UCSD-AML1 (cell line): ENCODE measurements around the gene SPATA18.
"Not testable (repeated sequence)": the region's sequence is repeated elsewhere in the genome, so short reads cannot be mapped to it uniquely, and the experiment has no call there.

ENCODE experiments used
- DNase-seq: peaks from one replicate; lab custom pipeline; 2025; ENCODE audit not compliant: unreplicated experiment; lab: John Stamatoyannopoulos, UW

The SPATA18 gene

GRCh38 chr4:52051615-52052474 is 741 bp downstream of the SPATA18 start:
- DNase-seq: no peak

DNA sequence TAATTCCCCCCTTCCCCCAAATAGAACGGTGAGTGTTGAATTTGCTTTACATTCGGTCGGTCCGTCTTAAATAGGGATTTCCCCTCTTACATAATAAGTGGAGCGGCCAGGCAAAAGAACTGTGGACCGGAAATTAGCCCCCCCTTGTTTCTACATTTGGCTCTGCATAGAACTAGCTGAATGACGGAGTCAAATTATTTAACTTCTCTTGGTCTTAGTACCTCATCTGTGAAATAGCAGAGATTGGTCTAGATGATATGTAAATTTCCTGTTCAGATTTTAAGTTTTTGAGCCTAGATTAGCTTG is 1.3 kb downstream of the SPATA18 start:
- DNase-seq: no peak

GRCh38 chr4:52054254-52054653 is 3.1 kb downstream of the SPATA18 start:
- DNase-seq: no peak

DNA sequence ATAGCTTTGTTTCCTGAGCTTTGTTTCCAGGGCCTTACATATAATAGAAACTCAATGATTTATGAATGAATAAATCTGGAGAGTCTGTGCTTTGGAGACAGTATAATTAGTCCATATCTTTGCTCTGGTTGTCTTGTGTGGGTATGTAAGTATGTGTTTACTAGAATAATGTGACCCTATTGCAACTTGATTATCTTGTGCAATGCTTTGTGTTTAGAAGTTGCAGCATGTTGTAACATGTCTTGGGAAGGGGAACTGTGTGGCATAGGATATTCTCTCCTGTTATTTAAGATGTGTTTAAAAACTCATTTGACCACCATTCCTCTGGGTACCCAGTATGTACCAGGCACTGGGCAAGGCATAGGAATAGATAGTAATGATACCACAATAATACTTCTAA is 6.1 kb downstream of the SPATA18 start:
- DNase-seq: no peak

- no peak for DNase-seq
Observed at GRCh38 chr4:52058275-52058674, 7.2 kb downstream of the SPATA18 start.

DNA sequence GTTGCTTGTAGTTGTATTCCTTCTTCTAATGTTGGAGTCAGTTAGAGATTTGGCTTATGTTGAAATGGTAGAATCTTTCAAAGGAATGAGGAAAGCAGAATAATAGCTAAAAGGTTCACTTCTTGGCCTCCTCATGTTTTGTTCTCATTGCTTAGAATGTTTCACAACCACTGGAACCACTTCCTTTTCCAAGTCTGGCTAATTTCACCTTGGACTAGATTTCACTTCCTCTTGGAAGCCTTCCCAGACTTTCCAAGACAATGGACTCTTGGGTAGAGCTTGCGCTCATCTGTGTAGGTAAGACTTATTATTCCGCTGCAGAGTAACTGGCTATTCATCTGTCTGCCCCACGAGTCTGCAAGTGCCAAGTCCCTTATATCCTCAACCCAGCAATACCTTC is 8.3 kb downstream of the SPATA18 start:
- DNase-seq: no peak

DNA sequence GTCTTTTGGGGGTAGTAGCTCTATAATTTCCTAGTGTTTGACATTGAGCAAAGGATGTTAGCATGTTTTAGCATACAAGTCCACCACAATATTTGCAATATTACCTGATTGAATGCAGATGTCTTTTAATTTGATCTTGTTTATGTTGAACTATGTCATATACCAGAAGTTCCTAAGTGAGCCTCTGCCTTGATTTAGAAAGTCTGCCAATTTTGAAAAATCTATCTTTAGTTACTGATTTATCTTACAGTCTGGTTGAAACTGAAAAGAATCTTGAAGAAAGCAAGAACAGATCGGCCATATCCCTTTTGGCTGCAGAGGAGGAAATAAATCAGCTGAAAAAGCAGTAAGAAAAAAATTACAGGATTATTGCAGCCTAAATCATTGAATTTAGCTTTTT is 18.5 kb downstream of the SPATA18 start:
- no peak for DNase-seq

DNA sequence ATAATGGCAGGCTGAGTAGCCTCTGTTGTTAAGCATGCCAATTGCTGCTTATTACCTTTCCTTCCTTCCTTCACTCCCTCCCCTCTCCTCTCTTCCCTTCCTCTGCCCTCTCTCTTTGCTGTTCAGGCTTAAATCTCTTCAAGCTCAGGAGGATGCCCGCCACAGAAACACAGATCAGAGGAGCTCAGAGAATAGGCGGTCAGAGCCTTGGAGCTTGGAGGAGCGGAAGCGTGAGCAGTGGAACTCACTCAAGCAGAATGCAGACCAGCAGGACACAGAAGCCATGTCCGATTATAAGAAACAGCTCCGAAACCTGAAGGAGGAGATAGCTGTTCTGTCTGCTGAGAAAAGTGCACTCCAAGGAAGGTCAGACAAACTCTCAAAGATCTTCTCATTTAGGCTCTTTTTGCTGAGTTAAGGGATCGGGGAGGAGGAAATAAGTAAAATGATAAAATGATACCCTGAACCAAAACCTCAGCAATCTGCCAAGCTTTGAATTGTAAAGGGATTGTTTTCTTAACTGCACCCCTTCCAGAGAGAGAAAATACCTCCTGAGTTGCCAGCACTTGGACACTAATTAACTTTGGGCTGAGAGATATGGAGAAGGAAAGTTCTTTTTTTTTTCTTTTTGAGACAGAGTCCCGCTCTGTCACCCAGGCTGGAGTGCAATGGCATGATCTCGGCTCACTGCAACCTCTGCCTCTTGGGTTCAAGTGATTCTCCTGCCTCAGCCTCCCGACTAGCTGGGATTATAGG is 20.9 kb downstream of the SPATA18 start:
- no peak for DNase-seq

GRCh38 chr4:52076731-52077130 is 25.6 kb downstream of the SPATA18 start:
- no peak for DNase-seq

DNA sequence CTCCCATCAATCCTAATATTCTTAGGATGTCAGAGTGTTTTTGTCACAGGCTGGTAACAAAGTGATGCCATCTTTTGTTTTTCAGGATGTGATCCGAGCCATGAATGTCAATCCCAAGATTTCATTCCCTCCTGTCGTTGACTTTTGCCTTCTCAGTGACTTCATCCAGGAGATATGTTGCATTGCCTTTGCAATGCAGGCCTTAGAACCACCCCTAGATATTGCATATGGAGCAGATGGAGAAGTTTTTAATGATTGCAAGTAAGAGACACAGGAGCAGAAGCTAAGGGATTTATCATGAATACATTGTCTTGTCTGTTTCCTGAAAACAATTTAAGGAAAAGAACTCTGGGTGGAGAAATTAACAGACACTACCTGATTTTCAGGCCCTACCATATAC is 28.6 kb downstream of the SPATA18 start:
- no peak for DNase-seq

DNA sequence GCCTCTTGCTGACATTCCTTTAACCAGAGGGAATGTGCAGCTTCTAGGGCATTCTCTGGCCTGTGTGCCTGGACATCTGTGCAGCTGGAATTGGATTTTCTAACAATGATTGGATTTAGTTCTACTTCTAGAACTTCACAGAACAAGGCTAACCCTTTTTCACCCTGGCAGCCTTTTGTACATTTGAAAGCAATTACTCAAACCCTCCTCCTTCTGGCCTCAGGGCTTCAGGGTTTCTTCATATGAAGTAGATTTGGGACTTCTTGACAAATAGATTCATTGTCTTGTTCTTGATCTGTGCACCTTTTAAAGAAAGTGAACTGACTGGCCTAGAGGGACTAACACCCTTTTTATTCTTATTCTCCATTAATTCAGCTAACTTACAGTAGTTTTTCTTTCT is 30.1 kb downstream of the SPATA18 start:
- DNase-seq: no peak

GRCh38 chr4:52086425-52086824 is 35.3 kb downstream of the SPATA18 start:
- not testable (repeated sequence) for DNase-seq

DNA sequence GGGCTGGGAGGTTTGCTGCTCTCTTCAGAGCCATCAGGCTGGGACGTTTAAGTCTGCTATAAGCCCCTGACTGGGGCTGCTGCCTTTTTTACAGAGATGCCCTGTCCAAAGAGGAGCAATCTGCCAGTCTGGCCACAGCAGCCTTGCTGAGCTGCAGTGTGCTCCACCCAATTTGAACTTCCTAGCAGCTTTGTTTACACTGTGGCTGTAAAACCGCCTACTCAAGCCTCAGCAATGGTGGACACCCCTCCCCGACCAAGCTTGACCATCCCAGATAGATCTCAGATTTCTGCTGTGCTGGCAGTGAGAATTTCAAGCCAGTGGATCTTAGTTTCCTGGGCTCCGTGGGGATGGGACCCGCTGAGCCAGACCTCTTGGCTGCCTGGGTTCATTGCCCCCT is 40.7 kb downstream of the SPATA18 start:
- no peak for DNase-seq

DNA sequence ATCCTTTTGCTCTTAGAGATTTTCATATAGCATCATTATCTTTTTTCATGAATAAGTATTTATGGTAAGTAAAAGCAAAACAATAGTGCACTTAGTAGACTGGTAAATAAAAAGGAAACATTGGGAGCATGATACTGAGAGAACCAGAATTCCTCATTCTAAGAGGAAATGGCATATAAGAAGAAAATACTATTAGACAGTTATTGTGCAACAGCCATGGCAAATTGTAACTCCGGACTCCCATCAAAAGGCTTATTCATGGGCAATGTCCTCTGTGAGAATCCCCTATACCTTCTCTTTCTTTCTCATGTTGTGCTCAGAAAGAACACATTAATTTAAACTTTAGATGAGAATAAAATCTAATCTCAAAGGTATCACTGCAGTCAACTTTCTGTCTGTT is 42.4 kb downstream of the SPATA18 start:
- DNase-seq: no peak

GRCh38 chr4:52094376-52095145 is 43.5 kb downstream of the SPATA18 start:
- DNase-seq: no peak

- no peak for DNase-seq
Observed at GRCh38 chr4:52095374-52095773, 44.3 kb downstream of the SPATA18 start.

- no peak for DNase-seq
Observed at GRCh38 chr4:52096048-52096447, 44.9 kb downstream of the SPATA18 start.

GRCh38 chr4:52098618-52099017 is 47.5 kb downstream of the SPATA18 start:
- no peak for DNase-seq

DNA sequence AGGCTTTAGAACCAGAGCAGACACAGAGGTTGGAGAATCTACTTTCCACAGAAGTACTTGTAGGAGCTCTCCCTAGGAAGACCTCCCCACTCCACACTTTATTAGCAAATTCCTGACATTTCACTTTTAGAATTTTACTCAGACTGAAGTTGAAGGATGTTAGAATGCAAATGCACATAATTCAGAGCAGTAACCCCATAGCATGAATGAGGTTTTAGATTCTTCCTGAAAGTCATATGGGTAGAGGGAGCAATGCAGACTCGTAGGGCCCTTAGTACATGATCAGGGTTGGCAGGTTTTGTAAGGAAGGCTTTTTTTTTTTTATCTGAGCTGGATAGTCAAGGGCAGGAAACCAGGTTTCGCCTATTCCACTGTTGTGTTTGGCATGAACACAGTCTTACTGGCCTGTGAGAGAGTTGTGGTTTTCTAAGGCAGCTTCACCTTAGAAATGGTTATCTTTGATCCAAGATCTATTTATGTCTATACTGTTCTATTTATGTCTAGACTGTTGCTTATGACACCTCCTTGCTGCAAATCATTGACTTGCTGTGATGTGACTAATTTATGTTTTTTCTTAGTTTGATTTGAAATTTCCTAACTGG is 48.9 kb downstream of the SPATA18 start:
- no peak for DNase-seq

GRCh38 chr4:52102587-52102986 is 51.5 kb downstream of the SPATA18 start:
- DNase-seq: no peak

GRCh38 chr4:52103319-52103718 is 52.2 kb downstream of the SPATA18 start:
- DNase-seq: no peak
